ENCODE measurements around the gene PYGL. TPM values are rescaled to one million over a fixed set of nuclear protein-coding genes. Genes with fewer than 3 reads are reported as not detected.

PYGL gene
- polyA plus RNA-seq, 1 of the 3 experiments (the other 2 are of a cell fraction) = 60.2 TPM

DNA sequence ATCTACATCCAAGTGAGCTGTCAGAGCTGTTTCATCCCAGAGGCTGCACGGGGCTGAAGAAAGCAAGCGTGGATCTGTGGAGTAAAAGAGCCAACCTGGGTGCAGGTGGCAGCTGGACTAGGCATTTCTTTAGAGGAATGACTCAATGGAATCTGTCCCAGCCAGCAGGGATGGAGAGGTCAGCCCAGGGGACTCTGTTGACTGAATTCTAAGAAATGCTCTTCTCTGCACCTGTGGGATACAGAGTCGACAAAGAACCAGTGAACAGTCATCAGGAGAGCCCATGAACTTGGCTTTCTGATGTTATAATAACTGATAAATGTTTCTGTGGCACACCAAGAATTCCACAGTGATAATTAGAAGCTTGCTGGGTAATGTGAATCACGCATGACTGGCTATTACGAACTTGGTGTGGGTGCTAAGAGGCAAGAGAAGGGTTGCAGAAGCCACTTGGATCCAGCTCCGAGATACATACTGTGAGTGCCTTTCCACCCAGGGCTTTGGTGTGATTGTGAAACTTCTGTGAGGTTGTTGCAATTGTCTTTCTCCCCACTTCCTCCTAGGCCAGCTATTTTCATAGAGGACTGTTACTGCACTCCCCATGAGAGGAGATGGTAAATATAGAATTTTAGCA lies 16.2 kb downstream of the PYGL start:
- H3K79me2 ChIP-seq (ENCODE audit: insufficient read depth) = no peaks in the 10 kb centered on the region
- whole genome bisulfite sequencing (ENCODE audit: low lambda C conversion rate) = 94% methylated on average over 6 of the region's 6 CpGs
- DNase-seq = no peak
- no peak overlapping the region for H3K9ac ChIP-seq
- TF ChIP-seq, protein P1, sequence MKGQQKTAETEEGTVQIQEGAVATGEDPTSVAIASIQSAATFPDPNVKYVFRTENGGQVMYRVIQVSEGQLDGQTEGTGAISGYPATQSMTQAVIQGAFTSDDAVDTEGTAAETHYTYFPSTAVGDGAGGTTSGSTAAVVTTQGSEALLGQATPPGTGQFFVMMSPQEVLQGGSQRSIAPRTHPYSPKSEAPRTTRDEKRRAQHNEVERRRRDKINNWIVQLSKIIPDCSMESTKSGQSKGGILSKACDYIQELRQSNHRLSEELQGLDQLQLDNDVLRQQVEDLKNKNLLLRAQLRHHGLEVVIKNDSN (IDR thresholded peaks at IDR 0.05; ENCODE audit: borderline replicate concordance, low read depth) = no peak
- TF ChIP-seq MXI1 (IDR thresholded peaks at IDR 0.05; ENCODE audit: low read depth, low read length) (no peak), NFIC (IDR thresholded peaks at IDR 0.05; ENCODE audit: borderline replicate concordance) (no peak), MEF2A (IDR thresholded peaks at IDR 0.05; ENCODE audit: borderline replicate concordance, low read depth) (no peak), NRF1 (IDR thresholded peaks at IDR 0.05; ENCODE audit: low read depth, low read length) (no peak), EZH2phosphoT487 (IDR thresholded peaks at IDR 0.05; ENCODE audit: borderline replicate concordance, low read depth) (no peak), TCF12 (IDR thresholded peaks at IDR 0.05) (no peak), GATA2 (CRISPR knock-in tag; IDR thresholded peaks at IDR 0.05) (no peak), CHD2 (IDR thresholded peaks at IDR 0.05; ENCODE audit: low read length, partially characterized antibody) (no peak), RCOR1 (IDR thresholded peaks at IDR 0.05; ENCODE audit: low read length) (no peak), JUND (IDR thresholded peaks at IDR 0.05) (no peak), YY1 (IDR thresholded peaks at IDR 0.05; ENCODE audit: low read depth) (no peak), SMC3 (IDR thresholded peaks at IDR 0.05; ENCODE audit: low read depth, low read length) (no peak), FOXJ3 (CRISPR knock-in tag; IDR thresholded peaks at IDR 0.05) (no peak), GABPA (IDR thresholded peaks at IDR 0.05; ENCODE audit: low read depth) (no peak)
- TF ChIP-seq, protein P2, sequence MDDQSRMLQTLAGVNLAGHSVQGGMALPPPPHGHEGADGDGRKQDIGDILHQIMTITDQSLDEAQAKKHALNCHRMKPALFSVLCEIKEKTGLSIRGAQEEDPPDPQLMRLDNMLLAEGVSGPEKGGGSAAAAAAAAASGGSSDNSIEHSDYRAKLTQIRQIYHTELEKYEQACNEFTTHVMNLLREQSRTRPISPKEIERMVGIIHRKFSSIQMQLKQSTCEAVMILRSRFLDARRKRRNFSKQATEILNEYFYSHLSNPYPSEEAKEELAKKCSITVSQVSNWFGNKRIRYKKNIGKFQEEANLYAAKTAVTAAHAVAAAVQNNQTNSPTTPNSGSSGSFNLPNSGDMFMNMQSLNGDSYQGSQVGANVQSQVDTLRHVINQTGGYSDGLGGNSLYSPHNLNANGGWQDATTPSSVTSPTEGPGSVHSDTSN (IDR thresholded peaks at IDR 0.05) = no peak
- TF ChIP-seq, protein P3, sequence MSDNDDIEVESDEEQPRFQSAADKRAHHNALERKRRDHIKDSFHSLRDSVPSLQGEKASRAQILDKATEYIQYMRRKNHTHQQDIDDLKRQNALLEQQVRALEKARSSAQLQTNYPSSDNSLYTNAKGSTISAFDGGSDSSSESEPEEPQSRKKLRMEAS (IDR thresholded peaks at IDR 0.05; ENCODE audit: low read depth) = no peak
- TF ChIP-seq, protein P4, sequence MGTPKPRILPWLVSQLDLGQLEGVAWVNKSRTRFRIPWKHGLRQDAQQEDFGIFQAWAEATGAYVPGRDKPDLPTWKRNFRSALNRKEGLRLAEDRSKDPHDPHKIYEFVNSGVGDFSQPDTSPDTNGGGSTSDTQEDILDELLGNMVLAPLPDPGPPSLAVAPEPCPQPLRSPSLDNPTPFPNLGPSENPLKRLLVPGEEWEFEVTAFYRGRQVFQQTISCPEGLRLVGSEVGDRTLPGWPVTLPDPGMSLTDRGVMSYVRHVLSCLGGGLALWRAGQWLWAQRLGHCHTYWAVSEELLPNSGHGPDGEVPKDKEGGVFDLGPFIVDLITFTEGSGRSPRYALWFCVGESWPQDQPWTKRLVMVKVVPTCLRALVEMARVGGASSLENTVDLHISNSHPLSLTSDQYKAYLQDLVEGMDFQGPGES (IDR thresholded peaks at IDR 0.05; ENCODE audit: low read depth, low read length) = no peak
- TF ChIP-seq, protein P5, sequence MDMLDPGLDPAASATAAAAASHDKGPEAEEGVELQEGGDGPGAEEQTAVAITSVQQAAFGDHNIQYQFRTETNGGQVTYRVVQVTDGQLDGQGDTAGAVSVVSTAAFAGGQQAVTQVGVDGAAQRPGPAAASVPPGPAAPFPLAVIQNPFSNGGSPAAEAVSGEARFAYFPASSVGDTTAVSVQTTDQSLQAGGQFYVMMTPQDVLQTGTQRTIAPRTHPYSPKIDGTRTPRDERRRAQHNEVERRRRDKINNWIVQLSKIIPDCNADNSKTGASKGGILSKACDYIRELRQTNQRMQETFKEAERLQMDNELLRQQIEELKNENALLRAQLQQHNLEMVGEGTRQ (IDR thresholded peaks at IDR 0.05; ENCODE audit: borderline replicate concordance, low read depth, low read length) = no peak
- peaks cover 0 to 11% of the 10 kb centered on the region in 2 experiments; a peak in 2 of 4 replicates for H3K4me1 ChIP-seq (ENCODE audit: control insufficient read depth in 1 of 2, insufficient read depth in 2 of 2, low read depth in 1 of 2, low read length in 1 of 2)
- POLR2A ChIA-PET = no interaction called here
- H3K9me3 ChIP-seq = no peaks in the 10 kb centered on the region
- H3K36me3 ChIP-seq (replicated peaks in 1 of 2; ENCODE audit: control insufficient read depth in 1 of 2, insufficient read depth in 2 of 2, low read length in 1 of 2) = peaks cover 27 to 45% of the 10 kb centered on the region in 2 experiments
- no peak overlapping the region for H3K4me2 ChIP-seq
- no peak overlapping the region for H3K4me3 ChIP-seq (ENCODE audit: low read depth in 2 of 2, low read length in 1 of 2)
- no peak overlapping the region for H2AFZ ChIP-seq (ENCODE audit: low read depth)
- H3K9me2 ChIP-seq = no peaks in the 10 kb centered on the region
- H3K27me3 ChIP-seq (ENCODE audit: insufficient read depth) = no peaks in the 10 kb centered on the region
- H3F3A ChIP-seq (replicated peaks; ENCODE audit: insufficient read depth) = no peaks in the 10 kb centered on the region
- no peak overlapping the region for H3K27ac ChIP-seq (ENCODE audit: low read depth in 2 of 2, low read length in 1 of 2)
- H4K20me1 ChIP-seq (ENCODE audit: insufficient read depth) = no peaks in the 10 kb centered on the region
- CTCF ChIA-PET = no interaction called here

Measured in SK-N-SH (cell line).